Measurements from ENCODE around the gene MYO9A.

The MYO9A gene

GRCh38 chr15:71815301-71815700, 302.6 kb downstream of the MYO9A start:
- TF ChIP-seq ZFX (IDR thresholded peaks at IDR 0.05) (no peak), CTCF (conservative IDR thresholded peaks at IDR 0.05) (no peak)
- H3K27ac ChIP-seq: no peak overlapping the region

DNA sequence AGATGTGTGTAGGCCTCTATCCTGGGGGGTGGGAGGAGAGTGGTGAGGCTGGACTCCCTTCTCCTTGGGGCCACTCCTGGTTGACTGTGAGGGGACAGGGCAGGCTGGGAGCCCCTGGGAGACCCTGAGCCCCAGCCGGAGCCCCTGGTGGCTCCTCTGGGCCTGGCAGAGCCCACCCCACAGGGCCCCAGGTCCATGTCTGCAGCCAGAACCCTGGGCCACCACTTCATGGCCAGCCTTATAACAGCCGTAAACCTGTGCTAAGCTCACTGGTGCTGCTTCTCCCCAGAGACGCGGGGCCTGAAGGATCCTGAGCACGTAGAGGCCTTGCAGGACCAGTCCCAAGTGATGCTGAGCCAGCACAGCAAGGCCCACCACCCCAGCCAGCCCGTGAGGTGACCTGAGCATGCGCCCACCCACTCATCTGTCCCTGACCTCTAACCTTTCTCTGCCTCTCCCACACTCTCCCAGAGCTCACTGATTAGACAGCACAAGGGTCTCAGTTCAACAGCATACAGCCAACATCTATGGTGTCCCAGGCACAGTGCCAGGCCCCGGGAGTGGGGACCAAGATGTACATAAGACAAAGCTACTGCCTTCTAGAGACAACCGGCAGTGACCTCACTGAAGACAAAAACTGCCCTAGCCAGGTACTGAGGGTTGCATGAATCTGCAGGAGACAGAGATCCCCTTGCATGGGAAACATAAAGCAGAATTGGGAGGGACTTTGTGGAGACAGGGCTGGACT, 304.1 kb downstream of the MYO9A start:
- H3K27ac ChIP-seq: no peak overlapping the region

DNA sequence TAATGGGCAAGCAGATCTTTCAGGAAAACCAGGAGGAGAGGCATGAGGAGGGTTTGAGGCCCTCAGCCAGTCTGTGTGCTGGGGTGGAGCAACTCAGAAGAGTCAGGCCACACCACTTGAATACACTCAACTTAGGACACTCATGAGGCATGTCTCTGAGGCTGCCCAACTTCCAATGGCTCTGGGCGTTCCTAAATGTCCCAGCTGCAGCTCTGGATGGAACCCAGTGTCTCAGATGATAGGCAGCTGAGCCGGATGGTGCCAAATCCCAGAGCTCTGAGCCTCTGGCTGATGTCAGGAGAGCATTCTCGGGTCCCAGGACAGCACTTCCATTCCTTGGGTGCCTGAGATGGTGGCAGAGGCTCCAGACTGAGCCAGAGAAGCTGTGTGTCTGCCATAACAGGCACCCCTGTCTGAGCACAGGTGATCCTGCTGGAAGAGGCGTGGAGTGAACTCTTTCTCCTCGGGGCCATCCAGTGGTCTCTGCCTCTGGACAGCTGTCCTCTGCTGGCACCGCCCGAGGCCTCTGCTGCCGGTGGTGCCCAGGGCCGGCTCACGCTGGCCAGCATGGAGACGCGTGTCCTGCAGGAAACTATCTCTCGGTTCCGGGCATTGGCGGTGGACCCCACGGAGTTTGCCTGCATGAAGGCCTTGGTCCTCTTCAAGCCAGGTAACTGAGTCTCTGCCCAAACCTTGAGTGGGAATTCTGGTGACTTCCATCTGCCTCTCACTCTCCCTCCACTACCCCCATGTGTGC, 304.8 kb downstream of the MYO9A start:
- TF ChIP-seq ZFX (IDR thresholded peaks at IDR 0.05) (no peak), CTCF (conservative IDR thresholded peaks at IDR 0.05) (no peak)

More for the DNA sequence above, 304.1 kb downstream of the MYO9A start:
- TF ChIP-seq ZFX (IDR thresholded peaks at IDR 0.05): no peak
- TF ChIP-seq CTCF (conservative IDR thresholded peaks at IDR 0.05): no peak

GRCh38 chr15:71811752-71812735, 305.9 kb downstream of the MYO9A start:
- no peak for TF ChIP-seq ZFX (IDR thresholded peaks at IDR 0.05)
- no peak for TF ChIP-seq CTCF (conservative IDR thresholded peaks at IDR 0.05)
- H3K27ac ChIP-seq: no peak overlapping the region

More for the DNA sequence above, 304.8 kb downstream of the MYO9A start:
- H3K27ac ChIP-seq: no peak overlapping the region

- TF ChIP-seq ZFX (IDR thresholded peaks at IDR 0.05): no peak
- H3K27ac ChIP-seq: no peak overlapping the region
These were observed 306.8 kb downstream of the MYO9A start for GRCh38 chr15:71811036-71811736.

- no peak for TF ChIP-seq CTCF (conservative IDR thresholded peaks at IDR 0.05)
- no peak for TF ChIP-seq ZFX (IDR thresholded peaks at IDR 0.05)
- H3K27ac ChIP-seq: no peak within 1 kb of the TSS
These were observed 307.5 kb downstream of the MYO9A start, which contains the start of gene NR2E3 for GRCh38 chr15:71810256-71811035. Gene NR2E3 (plus strand): TSS chr15:71810554. CDS start chr15:71810744, 190 bp downstream.
